ENCODE results near the gene TSGA10IP.
A peak's percentile ranks its signal among the peaks of the same experiment; 100 is the strongest.

TSGA10IP gene

GRCh38 chr11:65918211-65919140 is 26.8 kb upstream of the TSGA10IP start, which contains the start of gene C11orf68:
C11orf68 (minus strand) TSS chr11:65919062; CDS start chr11:65919031, 31 bp downstream.
- peak; percentile 51 for DNase-seq

GRCh38 chr11:65919141-65919572 is 26.1 kb upstream of the TSGA10IP start, which contains the start of gene DRAP1:
DRAP1 (plus strand) TSS chr11:65919426; CDS start chr11:65919502, 76 bp downstream.
- peak; percentile 98 for DNase-seq

- peak; percentile 62 for DNase-seq
These were observed 25.5 kb upstream of the TSGA10IP start for GRCh38 chr11:65919573-65920371.

- no peak for DNase-seq
These were observed 24.9 kb upstream of the TSGA10IP start for GRCh38 chr11:65920372-65920802.

- DNase-seq = no peak
These were observed 24.2 kb upstream of the TSGA10IP start for GRCh38 chr11:65921033-65921555.

GRCh38 chr11:65921876-65922275 is 23.4 kb upstream of the TSGA10IP start:
- DNase-seq = no peak

GRCh38 chr11:65922565-65922964 is 22.7 kb upstream of the TSGA10IP start:
- no peak for DNase-seq

- no peak for DNase-seq
These were observed 19.9 kb upstream of the TSGA10IP start for GRCh38 chr11:65925397-65925796.

- DNase-seq = no peak
These were observed 17.3 kb upstream of the TSGA10IP start for GRCh38 chr11:65927904-65928397.

- no peak for DNase-seq
These were observed 16.6 kb upstream of the TSGA10IP start for GRCh38 chr11:65928667-65929066.

- no peak for DNase-seq
These were observed 13.3 kb upstream of the TSGA10IP start for GRCh38 chr11:65931773-65932557.

- DNase-seq = peak; percentile 64
These were observed 12.7 kb upstream of the TSGA10IP start for GRCh38 chr11:65932558-65932919.

GRCh38 chr11:65934014-65934413 is 11.3 kb upstream of the TSGA10IP start:
- DNase-seq = no peak

GRCh38 chr11:65937766-65938165 is 7.5 kb upstream of the TSGA10IP start:
- no peak for DNase-seq

- DNase-seq = no peak
These were observed 3.5 kb upstream of the TSGA10IP start for GRCh38 chr11:65941720-65942310.

- DNase-seq = no peak
These were observed 2.7 kb upstream of the TSGA10IP start for GRCh38 chr11:65942531-65942930.

GRCh38 chr11:65944191-65944590 is 1.1 kb upstream of the TSGA10IP start:
- no peak for DNase-seq

- DNase-seq = no peak
These were observed 513 bp upstream of the TSGA10IP start for GRCh38 chr11:65944767-65945166.

GRCh38 chr11:65945941-65946558 is 770 bp downstream of the TSGA10IP start:
- no peak for DNase-seq

GRCh38 chr11:65946655-65947054 is 1.4 kb downstream of the TSGA10IP start:
- DNase-seq = no peak

GRCh38 chr11:65947133-65947532 is 1.9 kb downstream of the TSGA10IP start:
- no peak for DNase-seq
